Non-pigmented ciliary epithelial cell (primary cell): Measurements from ENCODE around the gene RAX2.
"Not testable (repeated sequence)": the region's sequence is repeated elsewhere in the genome, so short reads cannot be mapped to it uniquely, and the experiment has no call there.

Experiments
- DNase-seq: peaks from one replicate; pipeline ENCODE4 v3.0.0-alpha.2; 2010; ENCODE audit warnings: low read depth

The RAX2 gene

DNA sequence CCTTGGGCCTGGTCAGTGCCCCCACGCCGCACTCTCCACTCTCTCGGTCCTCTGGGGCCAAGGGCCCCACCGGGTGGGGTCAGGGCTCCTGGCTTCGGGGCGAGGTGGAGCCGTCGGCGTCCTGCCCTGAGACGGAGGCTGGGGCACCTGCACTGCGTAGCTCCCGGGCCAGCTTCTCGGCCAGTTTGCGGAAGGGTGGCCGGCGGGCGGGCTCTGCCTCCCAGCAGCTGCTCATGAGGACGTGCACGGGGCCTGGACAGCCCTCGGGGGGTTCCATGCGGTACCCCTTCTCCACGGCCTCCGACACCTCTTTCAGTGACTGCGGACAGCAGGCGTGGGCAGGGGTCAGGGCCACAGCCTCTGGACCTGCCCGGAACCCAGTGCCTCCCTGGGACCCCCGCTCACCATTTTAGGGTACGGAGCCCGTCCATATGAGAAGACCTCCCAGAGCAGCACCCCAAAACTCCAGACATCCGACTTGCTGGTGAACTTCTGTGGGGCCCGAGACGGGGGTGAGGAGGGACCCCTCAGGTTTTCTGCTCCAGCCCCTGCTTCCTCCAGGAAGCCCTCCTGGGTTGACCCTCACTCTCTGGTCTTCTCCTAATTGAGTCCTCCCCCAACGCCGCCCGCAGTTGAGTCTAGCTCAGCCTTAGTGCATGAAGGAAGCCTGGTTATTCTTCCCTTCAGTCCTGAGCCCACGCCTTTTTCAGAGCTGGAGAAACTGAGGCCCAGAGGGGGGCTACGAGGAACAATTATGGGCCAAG lies 6.3 kb upstream of the RAX2 start:
- no peak for DNase-seq

DNA sequence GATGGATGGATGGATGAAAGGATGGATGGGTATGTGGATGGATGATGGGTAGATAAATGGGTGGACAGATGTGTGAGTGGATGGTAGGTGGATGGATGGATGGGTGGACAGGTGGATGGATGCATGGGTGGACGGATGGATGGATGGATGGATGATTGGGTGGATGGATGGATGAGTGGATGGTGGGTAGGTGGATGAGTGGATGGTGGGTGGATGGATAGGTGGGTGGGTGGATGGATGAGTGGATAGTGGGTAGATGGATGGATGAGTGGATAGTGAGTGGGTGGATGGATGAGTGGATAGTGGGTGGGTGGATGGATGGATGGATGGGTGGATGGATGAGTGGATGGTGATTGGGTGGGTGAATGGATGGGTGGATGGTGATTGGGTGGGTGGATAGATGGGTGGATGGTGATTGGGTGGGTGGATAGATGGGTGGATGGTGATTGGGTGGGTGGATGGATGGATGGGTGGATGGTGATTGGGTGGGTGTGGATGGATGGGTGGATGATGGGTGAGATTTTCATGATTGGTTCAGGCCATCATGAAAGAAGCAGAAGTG lies 4.5 kb upstream of the RAX2 start:
- no peak for DNase-seq

DNA sequence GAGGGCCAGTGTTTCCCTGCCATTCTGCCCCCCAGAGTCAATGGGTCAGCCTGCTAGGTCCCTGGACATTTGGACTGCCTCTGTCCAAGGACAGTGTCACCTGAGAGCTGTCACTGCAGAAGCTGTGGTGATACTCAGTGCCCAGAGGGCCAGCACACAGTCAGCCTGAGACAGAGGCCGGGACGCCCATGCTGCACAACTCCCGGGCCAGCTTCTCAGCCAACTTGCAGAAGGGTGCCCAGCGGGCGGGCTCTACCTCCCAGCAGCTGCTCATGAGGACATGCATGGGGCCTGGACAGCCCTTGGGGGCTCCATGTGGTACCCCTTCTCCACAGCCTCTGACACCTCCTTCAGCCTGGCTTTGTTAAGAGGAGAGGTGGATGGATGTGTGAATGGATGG lies 3.8 kb upstream of the RAX2 start:
- DNase-seq, result no peak

- DNase-seq, result no peak
These were observed 3.3 kb upstream of the RAX2 start for GRCh38 chr19:3775374-3775711.

GRCh38 chr19:3774621-3775373 lies 2.8 kb upstream of the RAX2 start:
- no peak for DNase-seq

DNA sequence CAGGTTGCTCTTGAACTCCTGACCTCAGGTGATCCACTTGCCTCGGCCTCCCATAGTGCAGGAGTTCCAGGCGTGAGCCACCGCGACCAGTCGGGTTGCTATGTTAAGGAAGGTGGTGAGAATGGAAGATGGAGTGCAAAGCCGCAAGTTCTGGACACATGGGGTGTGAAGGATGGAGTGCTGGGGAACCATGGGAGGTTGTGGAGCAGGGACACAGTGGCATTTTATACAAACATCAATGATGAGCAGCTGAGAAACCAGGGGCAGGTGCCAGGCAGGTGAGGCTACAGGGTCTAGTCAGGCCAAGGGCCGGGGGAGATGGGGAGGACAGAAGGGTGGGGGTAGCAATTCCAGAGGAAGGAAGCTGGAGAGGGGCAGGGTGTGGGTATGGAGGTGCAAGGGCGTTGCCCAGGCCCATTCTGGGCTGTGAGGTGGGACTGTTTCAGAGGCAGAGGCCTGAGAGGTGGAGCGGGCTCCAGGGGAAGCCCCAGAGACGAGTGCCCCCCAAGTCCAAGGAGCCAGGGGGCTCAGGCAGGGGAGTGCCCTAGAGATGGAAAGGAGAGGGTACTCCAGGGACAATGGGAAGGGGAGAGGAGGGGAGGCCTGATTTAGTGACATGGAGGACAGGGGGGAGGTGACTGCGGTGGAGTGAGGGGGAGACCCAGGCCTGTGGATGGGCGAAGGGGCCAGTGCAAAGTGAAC lies 1.9 kb upstream of the RAX2 start:
- DNase-seq, result no peak

- no peak for DNase-seq
These were observed 775 bp downstream of the RAX2 start for GRCh38 chr19:3771000-3771905.

DNA sequence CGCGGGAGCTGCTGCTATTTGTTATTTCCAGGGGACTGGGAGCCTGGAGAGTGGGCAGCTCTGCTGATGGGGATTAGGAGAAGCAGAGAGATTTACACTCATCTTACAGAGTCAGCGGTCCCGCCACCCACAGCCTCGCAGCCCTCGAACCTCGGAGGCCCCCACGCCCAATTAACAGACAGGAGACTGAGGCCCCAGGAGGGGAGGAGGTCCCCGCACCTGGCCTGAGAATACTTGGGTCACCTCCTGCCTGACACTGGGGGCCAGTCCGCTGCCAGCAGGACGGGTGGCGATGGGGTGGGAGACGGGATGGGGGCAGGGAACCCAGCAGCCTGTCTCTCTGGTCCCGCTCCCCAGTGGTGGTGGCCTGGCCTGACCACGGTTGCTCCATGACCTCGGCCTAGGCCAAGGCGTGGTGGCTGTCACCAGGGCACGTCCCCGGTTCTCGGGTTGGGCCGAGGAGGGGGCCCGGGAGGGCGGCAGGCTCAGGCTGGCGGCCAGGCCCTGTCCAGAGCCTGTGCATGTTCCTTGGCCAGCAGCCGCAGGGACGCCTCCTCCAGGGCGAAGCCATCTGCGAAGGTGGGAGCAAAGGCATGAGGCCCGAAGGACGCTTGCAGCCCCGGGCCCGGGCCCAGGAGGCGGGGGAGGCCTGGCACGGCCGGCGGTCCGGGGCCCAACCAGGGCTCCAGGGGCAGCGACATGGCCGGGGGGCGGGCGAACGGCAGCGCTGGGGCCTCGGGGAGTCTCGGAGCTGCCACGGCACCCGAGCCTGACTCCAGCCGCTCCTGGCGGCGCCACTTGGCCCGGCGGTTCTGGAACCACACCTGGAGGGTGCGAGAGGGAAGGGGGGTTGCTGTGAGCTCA lies 1.7 kb downstream of the RAX2 start:
- DNase-seq, result no peak

GRCh38 chr19:3769494-3769893 lies 2.5 kb downstream of the RAX2 start:
- DNase-seq, result no peak

DNA sequence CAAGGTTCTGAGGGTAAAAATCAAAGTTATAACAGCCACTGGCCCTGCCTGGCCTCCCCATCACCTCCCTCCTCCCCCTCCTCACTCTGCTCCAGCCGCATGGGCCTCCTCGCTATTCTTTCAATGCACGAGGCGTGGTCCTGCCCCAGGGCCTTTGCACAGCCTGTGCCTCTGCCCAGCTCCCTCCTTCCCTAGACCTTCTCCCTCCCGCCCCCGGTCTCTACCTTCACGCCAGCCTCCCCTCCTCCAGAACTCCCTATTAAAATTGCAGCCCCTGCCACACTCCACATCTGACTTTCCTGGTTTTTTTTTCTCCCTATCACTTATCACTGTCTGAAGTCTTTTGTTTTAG lies 3.3 kb downstream of the RAX2 start:
- no peak for DNase-seq

DNA sequence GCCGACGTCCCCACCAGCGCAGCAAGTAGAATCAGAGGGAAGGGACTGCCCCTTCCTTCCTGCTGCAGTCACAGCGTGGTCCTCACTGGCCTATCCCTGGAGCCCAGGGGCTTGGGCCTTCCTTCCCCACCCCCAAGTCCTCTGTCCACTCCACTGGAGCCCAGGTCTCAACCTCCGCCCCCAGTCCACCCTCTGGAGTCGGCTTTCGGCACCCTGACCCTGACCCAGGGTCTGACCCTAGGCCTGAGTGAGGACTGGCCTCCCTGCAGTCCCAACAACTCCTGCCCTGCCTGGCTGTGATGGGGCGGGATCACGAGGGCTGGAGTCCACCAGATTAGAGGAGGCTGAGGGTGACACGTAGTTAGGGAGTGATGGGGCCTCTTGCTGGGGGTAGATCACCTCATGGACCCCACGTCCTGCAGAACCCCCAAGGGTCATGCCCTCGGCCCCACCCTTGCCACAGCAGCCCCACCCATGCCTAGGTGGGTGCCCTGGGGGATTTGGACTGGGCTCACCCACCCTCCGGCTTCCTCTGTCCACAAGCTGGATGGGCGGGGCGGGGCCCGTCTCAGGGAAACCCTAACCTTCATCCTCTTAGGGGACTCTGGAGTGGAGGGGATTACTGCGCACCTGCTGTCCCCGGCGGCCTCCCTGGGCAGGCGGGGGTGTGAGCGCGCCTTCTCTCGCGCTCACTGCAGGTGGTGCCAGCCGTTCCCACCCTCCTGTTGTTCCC lies 3.8 kb downstream of the RAX2 start:
- no peak for DNase-seq

GRCh38 chr19:3767050-3767449 lies 5.0 kb downstream of the RAX2 start:
- no peak for DNase-seq

- no peak for DNase-seq
These were observed 5.5 kb downstream of the RAX2 start for GRCh38 chr19:3766520-3766919.

DNA sequence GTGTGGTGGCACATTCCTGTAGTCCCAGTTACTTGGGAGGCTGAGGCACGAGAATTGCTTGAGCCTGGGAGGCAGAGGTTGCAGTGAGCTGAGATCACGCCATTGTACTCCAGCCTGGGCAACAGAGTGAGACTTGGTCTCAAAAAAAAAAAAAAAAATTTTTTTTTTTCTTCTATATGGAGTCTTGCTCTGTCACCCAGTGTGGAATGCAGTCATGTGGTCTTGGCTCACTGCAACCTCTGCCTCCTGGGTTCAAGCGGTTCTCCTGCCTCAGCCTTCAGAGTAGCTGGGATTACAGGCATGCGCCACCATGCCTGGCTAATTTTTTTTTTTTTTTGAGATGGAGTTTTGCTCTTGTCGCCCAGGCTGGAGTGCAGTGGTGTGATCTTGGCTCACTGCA lies 6.3 kb downstream of the RAX2 start:
- DNase-seq, result not testable (repeated sequence)

DNA sequence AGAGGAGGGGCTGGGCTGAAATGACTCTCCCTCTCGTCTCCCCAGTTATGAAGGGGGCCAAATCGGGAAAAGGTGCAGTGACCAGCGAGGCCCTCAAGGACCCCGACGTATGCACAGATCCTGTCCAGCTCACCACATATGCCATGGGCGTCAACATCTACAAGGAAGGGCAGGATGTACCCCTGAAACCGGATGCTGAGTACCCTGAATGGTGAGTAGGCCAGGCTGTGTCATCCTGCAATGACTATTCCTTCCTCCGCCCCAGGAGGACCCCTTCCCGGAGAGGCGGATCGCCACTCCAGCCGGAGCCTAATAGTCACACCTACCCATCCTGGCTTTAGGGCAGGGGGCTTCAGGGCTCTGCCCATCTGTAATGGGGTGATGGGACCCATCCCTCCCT lies 6.9 kb downstream of the RAX2 start:
- DNase-seq, result no peak

DNA sequence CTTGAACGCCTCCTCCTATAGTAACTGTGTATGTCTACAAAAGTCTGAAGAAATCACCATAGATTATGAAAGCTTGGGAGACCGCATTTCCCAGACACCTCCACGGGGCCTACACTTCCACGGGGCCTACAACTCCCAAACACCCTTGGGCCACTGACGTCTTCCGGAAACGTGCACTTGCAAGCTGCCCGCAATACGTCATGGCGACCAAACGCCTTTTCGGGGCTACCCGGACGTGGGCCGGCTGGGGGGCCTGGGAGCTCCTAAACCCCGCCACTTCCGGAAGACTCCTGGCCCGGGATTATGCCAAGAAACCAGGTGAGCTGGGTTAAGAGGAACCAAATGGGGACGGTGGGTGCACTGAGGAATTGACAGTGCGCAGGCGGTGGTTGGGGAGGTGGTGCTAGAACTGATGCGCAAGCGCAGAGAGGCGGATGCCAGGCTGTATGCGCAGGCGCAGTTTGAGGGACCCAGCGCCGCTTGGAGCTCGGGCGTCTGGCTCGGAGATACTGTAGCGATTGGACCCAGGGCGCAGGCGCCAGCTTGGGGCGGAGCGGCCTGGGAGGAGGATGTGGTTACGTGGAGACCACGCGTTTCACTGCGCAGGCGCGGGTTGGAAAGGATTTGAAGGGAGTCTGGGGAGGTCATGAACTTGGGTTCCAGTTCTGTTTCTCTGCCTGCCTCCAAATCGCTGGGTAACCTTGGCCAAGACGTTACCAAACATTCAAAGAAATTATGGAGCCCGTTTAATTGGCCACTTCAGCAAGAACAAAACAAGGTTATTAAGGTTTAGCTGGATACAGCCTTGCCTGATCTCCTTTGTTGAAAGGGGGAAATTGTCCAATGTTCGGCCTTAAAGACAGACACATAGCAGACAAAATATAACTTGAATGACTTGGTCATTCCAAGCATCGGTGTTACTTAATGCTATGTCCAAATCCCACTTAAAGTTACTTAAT lies 9.2 kb downstream of the RAX2 start, which contains the start of gene MRPL54:
Gene MRPL54, plus strand, starts transcription at position 182 of the 959 bp plus-strand sequence. Its CDS starts 19 bp downstream, at position 201.
- peak; percentile 99 for DNase-seq

DNA sequence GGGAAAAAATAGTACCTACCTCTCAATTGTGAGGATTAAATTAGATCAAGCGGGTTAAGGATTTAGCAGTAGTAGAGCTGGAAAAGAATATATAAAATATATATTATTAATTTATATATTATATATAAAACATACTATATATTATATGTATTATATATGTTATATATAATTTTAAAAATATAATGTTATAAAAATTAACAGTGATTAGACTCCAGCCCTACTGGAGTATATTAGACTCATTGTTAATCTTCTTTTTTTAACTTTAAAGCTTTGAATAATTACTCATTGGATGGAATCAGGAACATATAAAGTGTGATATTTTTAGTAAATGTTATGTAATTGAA lies 9.9 kb downstream of the RAX2 start:
- DNase-seq, result no peak

DNA sequence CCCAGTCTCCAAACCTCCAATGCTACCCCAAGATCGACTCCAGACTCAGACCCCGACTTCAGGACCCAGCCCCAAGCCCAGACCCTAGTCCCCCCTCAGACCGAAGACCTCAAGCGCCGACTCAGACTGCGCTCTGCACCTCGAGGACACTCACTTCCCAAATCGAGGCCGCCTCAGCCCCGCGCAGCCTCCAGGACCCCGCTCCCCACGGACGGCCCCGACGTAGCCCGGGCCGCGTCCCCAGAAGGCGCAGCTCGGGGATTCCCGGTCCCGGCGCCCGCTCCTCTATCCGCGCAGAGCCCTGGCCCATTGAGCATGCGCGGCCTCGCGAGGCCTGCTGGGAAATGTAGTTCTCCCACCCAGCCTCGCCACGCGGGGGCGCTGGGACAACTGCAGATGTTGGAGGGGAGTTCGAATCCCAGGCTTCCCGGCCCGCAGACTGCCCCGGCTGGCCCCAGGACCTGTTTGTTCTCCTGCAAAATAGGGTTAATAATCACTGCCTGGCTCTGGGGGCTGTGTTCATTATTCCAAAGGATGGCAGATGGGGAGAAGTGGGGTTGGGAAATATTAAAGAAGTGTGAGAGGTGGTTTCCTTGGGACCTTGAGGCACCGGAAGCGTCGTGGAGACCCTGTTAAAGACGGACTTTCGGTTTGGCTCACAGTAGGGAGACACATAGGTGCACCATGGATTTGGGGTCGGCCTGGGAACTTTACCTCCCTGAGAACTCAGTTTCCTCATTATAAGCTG lies 10.5 kb downstream of the RAX2 start, which contains the start of gene APBA3:
Gene APBA3, minus strand, starts transcription at position 311 of the 748 bp plus-strand sequence. CDS start 1,428 bp downstream, outside the sequence.
- DNase-seq, result peak; percentile 30
